Measurements from ENCODE around the gene TGM3. TPM values are rescaled to one million over a fixed set of nuclear protein-coding genes. Genes with fewer than 3 reads are reported as not detected.

Gene TGM3
- polyA plus RNA-seq, 1 donor from 2014 or later, result 0.24 TPM

GRCh38 chr20:2312876-2313275 is 17.1 kb downstream of the TGM3 start:
- TF ChIP-seq EZH2 (IDR thresholded peaks at IDR 0.05; ENCODE audit: borderline replicate concordance, insufficient read depth, low read length, poor library complexity, severe bottlenecking) (no peak), REST (IDR thresholded peaks at IDR 0.05; ENCODE audit: borderline replicate concordance) (no peak), TAF1 (IDR thresholded peaks at IDR 0.05; ENCODE audit: low read depth) (no peak), POLR2AphosphoS5 (IDR thresholded peaks at IDR 0.05) (no peak), MXI1 (conservative IDR thresholded peaks at IDR 0.05; ENCODE audit: poor library complexity, severe bottlenecking) (no peak), EP300 (conservative IDR thresholded peaks at IDR 0.05; ENCODE audit: poor library complexity, severe bottlenecking) (no peak), SMC3 (conservative IDR thresholded peaks at IDR 0.05; ENCODE audit: poor library complexity) (no peak), RAD21 (conservative IDR thresholded peaks at IDR 0.05) (no peak), CTCF (IDR thresholded peaks at IDR 0.05; ENCODE audit: poor library complexity, severe bottlenecking) (no peak)
- no peaks in the 10 kb centered on the region for H3F3A ChIP-seq (ENCODE audit: insufficient read depth, low read length, poor library complexity, severe bottlenecking)
- no peaks in the 10 kb centered on the region for H3K27me3 ChIP-seq (ENCODE audit: insufficient read depth, low read depth, low read length)
- no peak overlapping the region for H3K4me3 ChIP-seq (ENCODE audit: low read length)
- H3K9me2 ChIP-seq (ENCODE audit: insufficient read depth, low read length), result no peaks in the 10 kb centered on the region
- no peak overlapping the region for H3K27ac ChIP-seq (ENCODE audit: low read length)
- H3K9me3 ChIP-seq (ENCODE audit: low read length), result no peaks in the 10 kb centered on the region
- H3K36me3 ChIP-seq (ENCODE audit: insufficient read depth, low read length), result no peaks in the 10 kb centered on the region
- H3K4me2 ChIP-seq (ENCODE audit: low read length), result no peak overlapping the region
- H3K79me2 ChIP-seq (replicated peaks; ENCODE audit: insufficient read depth, low read length), result no peaks in the 10 kb centered on the region
- no peaks in the 10 kb centered on the region for H4K20me1 ChIP-seq (ENCODE audit: insufficient read depth)
- H2AFZ ChIP-seq (ENCODE audit: low read depth, low read length), result no peak overlapping the region
- no peak overlapping the region for H3K9ac ChIP-seq (ENCODE audit: low read length)

- TF ChIP-seq REST (IDR thresholded peaks at IDR 0.05; ENCODE audit: borderline replicate concordance) (no peak), EP300 (conservative IDR thresholded peaks at IDR 0.05; ENCODE audit: poor library complexity, severe bottlenecking) (no peak), POLR2AphosphoS5 (IDR thresholded peaks at IDR 0.05) (no peak), RAD21 (conservative IDR thresholded peaks at IDR 0.05) (no peak), SMC3 (conservative IDR thresholded peaks at IDR 0.05; ENCODE audit: poor library complexity) (no peak), MXI1 (conservative IDR thresholded peaks at IDR 0.05; ENCODE audit: poor library complexity, severe bottlenecking) (no peak)
Measured at GRCh38 chr20:2313316-2313715, 17.5 kb downstream of the TGM3 start.

More at GRCh38 chr20:2313316-2313715, 17.5 kb downstream of the TGM3 start:
- Histone ChIP-seq H3K9me2 (ENCODE audit: insufficient read depth, low read length) (no peaks in the 10 kb centered on the region), H3K4me2 (ENCODE audit: low read length) (no peak overlapping the region), H2AFZ (ENCODE audit: low read depth, low read length) (no peak overlapping the region), H4K20me1 (ENCODE audit: insufficient read depth) (no peaks in the 10 kb centered on the region), H3K36me3 (ENCODE audit: insufficient read depth, low read length) (no peaks in the 10 kb centered on the region), H3K9ac (ENCODE audit: low read length) (no peak overlapping the region), H3K4me3 (ENCODE audit: low read length) (no peak overlapping the region), H3K79me2 (replicated peaks; ENCODE audit: insufficient read depth, low read length) (no peaks in the 10 kb centered on the region), H3K9me3 (ENCODE audit: low read length) (no peaks in the 10 kb centered on the region), H3F3A (ENCODE audit: insufficient read depth, low read length, poor library complexity, severe bottlenecking) (no peaks in the 10 kb centered on the region), H3K27ac (ENCODE audit: low read length) (no peak overlapping the region), H3K27me3 (ENCODE audit: insufficient read depth, low read depth, low read length) (no peaks in the 10 kb centered on the region)

All from neural cell (in vitro differentiated cells).